Upper lobe of left lung (tissue), 6 donors: Measurements from ENCODE around the gene ATPAF1. TPM values are rescaled to one million over a fixed set of nuclear protein-coding genes. Genes with fewer than 3 reads are reported as not detected.
A peak's percentile ranks its signal among the peaks of the same experiment; 100 is the strongest.
"Not testable (repeated sequence)": the region's sequence is repeated elsewhere in the genome, so short reads cannot be mapped to it uniquely, and the experiment has no call there.

Source experiments
- ATAC-seq, 2 donors: fragments of 200-7000 bp; cut with Tn5 transposase; one replicate each; pipeline ENCODE4 v1.9.1; 2022; ENCODE audit warnings: mild to moderate bottlenecking in 2 of 2, moderate library complexity in 2 of 2; ENCODE audit not compliant: low FRiP score in 2 of 2
- DNase-seq, 2 donors: peaks; one replicate each; pipeline ENCODE4 v3.0.0-alpha.2; 2019 to 2020
- H3K27ac ChIP-seq, 4 donors: fragments of 200-600 bp; sonication (generic); one replicate each; pipeline ENCODE4 v1.5.1; 2016 to 2019
- H3K27me3 ChIP-seq, 4 donors: fragments of 200-600 bp; sonication (generic); one replicate each; pipeline ENCODE4 v1.5.1; 2017 to 2019
- H3K36me3 ChIP-seq, 4 donors: fragments of 200-600 bp; sonication (generic); one replicate each; pipeline ENCODE4 v1.5.1; 2016 to 2019
- H3K4me1 ChIP-seq, 4 donors: fragments of 200-600 bp; sonication (generic); one replicate each; pipeline ENCODE4 v1.5.1; 2018 to 2019
- H3K4me3 ChIP-seq, 4 donors: fragments of 200-600 bp; sonication (generic); one replicate each; pipeline ENCODE4 v1.5.1; 2017 to 2019; ENCODE audit warnings: mild to moderate bottlenecking in 2 of 4, moderate library complexity in 1 of 4
- H3K9me3 ChIP-seq, 4 donors: fragments of 200-600 bp; sonication (generic); one replicate each; pipeline ENCODE4 v1.5.1; 2018 to 2019
- EP300 ChIP-seq, 4 donors: sonication (generic); formaldehyde crosslinking; IDR thresholded peaks; one replicate each; pipeline ENCODE4 v1.5.1; 2017; ENCODE audit warnings: antibody characterized with exemption in 4 of 4, control low read depth in 2 of 4
- POLR2A ChIP-seq, 4 donors: fragments of 450-650 bp; IDR thresholded peaks; one replicate each; pipeline ENCODE4 v1.5.1; 2016 to 2017; ENCODE audit warnings: antibody characterized with exemption in 4 of 4, mild to moderate bottlenecking in 2 of 4
- POLR2AphosphoS5 ChIP-seq, 2 donors: sonication (generic); formaldehyde crosslinking; IDR thresholded peaks; one replicate each; pipeline ENCODE4 v1.5.1; 2017; ENCODE audit warnings: antibody characterized with exemption in 2 of 2
- WGBS, 2 donors: methylation state at CpG; one replicate each; pipeline ENCODE4 v1.1.5; 2017 to 2018; 5-methylcytosine and 5-hydroxymethylcytosine counted together
- total RNA-seq, 6 donors: library from RNA; depleted of rRNA in 4 of 6; stranded (reverse); fragments of >200 nt in 4 of 6; gene quantifications; one replicate each; pipeline versions ENCODE4 v1.1.0 to v1.2.1, GENCODE V29; 2016 to 2021
- TF ChIP-seq, protein P1 (sequence below), 6 experiments: fragments of 450-650 bp in 4 of 6; fragments of 200-600 bp in 2 of 6; sonication (generic) in 2 of 6; IDR thresholded peaks; one replicate each; pipeline ENCODE4 v1.5.1; 2016 to 2019; ENCODE audit warnings: antibody characterized with exemption in 6 of 6
- donor health status: DM: no; HTN: no; CAD: no; lungs with moderate emphysema.
- donor health status: DM: no; HTN: yes; CAD: no; lungs with severe emphysema.

Gene ATPAF1
- total RNA-seq, 6 donors from 2014 or later: 26.2 to 39.6 (median 34.3) TPM

DNA sequence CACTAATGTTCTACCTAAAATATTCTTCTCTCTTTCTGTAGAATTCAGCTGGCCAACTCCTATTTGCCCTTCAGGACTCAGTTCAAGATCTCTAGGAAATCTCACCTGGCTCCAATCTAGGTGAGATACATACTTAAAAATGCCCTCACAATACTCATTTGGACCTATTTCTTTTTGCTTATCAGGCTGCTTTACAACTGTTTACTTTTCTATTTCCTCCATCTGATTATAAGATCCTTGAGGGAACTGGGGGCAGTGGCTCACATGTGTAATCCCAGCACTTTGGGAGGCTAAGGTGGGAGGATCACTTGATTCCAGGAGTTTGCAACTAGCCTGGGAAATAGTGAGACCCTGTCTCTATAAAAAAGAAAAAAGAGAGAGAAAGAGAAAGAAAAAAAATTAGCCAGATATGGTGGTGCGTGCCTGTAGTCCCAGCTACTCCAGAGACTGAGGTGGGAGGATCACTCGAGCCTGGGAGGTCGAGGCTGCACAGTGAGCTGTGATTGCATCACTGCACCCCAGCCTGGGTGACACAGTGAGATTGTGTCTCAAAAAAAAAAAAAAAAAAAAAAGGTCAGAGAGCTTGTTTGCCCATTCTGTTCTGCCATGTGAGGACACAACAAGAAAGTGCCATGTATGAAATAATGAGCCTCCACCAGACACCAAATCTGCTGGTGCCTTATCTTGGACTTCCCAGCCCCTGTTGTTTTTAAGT lies 35.9 kb upstream of the ATPAF1 start:
- ATAC-seq: no peak
- Histone ChIP-seq H3K9me3 (no peaks in the 10 kb centered on the region), H3K4me3 (no peak overlapping the region), H3K27ac (no peak overlapping the region), H3K36me3 (peaks cover 22 to 84% (median 35%) of the 10 kb centered on the region in 4 donors), H3K27me3 (no peaks in the 10 kb centered on the region), H3K4me1 (peaks cover 0 to 11% (median 0%) of the 10 kb centered on the region in 4 donors)
- 77 to 82% methylated on average over 3 of the region's 3 CpGs for whole genome bisulfite sequencing, 2 donors
- TF ChIP-seq POLR2A (IDR thresholded peaks at IDR 0.05) (no peak), POLR2AphosphoS5 (IDR thresholded peaks at IDR 0.05) (no peak), EP300 (IDR thresholded peaks at IDR 0.05) (no peak)
- TF ChIP-seq, protein P1, sequence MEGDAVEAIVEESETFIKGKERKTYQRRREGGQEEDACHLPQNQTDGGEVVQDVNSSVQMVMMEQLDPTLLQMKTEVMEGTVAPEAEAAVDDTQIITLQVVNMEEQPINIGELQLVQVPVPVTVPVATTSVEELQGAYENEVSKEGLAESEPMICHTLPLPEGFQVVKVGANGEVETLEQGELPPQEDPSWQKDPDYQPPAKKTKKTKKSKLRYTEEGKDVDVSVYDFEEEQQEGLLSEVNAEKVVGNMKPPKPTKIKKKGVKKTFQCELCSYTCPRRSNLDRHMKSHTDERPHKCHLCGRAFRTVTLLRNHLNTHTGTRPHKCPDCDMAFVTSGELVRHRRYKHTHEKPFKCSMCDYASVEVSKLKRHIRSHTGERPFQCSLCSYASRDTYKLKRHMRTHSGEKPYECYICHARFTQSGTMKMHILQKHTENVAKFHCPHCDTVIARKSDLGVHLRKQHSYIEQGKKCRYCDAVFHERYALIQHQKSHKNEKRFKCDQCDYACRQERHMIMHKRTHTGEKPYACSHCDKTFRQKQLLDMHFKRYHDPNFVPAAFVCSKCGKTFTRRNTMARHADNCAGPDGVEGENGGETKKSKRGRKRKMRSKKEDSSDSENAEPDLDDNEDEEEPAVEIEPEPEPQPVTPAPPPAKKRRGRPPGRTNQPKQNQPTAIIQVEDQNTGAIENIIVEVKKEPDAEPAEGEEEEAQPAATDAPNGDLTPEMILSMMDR (IDR thresholded peaks at IDR 0.05): no peak
- DNase-seq: no peak

DNA sequence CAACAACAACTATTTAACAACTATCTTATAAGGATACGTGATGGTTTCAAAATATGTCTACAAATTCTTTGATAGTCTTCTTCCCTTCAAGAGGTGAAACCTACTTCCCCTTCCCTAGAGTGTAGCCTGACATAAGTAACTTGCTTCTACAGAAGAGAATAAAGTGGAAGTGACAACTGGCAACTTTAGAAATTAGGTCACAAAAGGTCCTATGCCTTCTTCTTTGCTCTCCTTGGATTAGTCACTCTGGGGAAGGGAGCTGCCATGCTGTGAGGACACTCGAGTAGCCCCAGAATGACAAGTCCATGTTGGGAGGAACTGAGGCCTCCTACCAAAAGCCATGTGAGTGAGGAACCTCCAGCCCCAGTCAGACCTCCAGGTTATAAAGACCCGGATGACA lies 31.5 kb upstream of the ATPAF1 start:
- Histone ChIP-seq H3K36me3 (peaks cover 3 to 75% (median 24%) of the 10 kb centered on the region in 4 donors), H3K27ac (no peak overlapping the region), H3K9me3 (no peaks in the 10 kb centered on the region), H3K4me1 (peaks cover 0 to 11% (median 0%) of the 10 kb centered on the region in 4 donors), H3K4me3 (no peak overlapping the region), H3K27me3 (no peaks in the 10 kb centered on the region)
- TF ChIP-seq, protein P1 (IDR thresholded peaks at IDR 0.05): no peak
- no peak for TF ChIP-seq EP300 (IDR thresholded peaks at IDR 0.05)
- TF ChIP-seq POLR2AphosphoS5 (IDR thresholded peaks at IDR 0.05): no peak
- TF ChIP-seq POLR2A (IDR thresholded peaks at IDR 0.05): no peak
- peak in 1 of 2 donors; percentile 42 for ATAC-seq
- no peak for DNase-seq
- 45 to 67% methylated on average over 3 of the region's 3 CpGs for WGBS, 2 donors

DNA sequence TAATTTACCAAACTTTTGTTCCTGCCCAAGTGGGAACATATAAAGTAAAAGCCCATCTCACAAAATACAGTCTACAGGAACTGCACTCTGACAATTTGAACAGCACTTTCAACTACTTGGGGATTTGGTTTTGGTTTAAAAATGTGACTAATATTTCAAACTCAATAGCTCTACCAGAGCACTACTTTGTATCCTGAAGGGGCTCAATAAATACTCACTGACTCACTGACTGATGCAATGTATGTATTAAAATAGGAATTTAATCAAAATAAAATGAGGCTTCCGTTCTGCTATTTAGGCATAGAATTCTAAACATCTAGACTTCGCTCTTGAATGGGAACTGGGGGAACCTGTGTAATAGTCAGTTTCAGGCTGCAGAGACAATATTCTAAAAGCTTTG lies 28.9 kb upstream of the ATPAF1 start:
- Histone ChIP-seq H3K36me3 (peaks cover 0 to 65% (median 15%) of the 10 kb centered on the region in 4 donors), H3K27ac (no peak overlapping the region), H3K4me1 (peaks cover 0 to 5% (median 0%) of the 10 kb centered on the region in 4 donors), H3K9me3 (no peaks in the 10 kb centered on the region), H3K4me3 (no peak overlapping the region), H3K27me3 (no peaks in the 10 kb centered on the region)
- no peak for ATAC-seq
- no peak for DNase-seq
- TF ChIP-seq, protein P1 (IDR thresholded peaks at IDR 0.05): no peak
- no peak for TF ChIP-seq EP300 (IDR thresholded peaks at IDR 0.05)
- TF ChIP-seq POLR2AphosphoS5 (IDR thresholded peaks at IDR 0.05): no peak
- no peak for TF ChIP-seq POLR2A (IDR thresholded peaks at IDR 0.05)
- 94 to 96% methylated on average over 2 of the region's 2 CpGs for WGBS, 2 donors

DNA sequence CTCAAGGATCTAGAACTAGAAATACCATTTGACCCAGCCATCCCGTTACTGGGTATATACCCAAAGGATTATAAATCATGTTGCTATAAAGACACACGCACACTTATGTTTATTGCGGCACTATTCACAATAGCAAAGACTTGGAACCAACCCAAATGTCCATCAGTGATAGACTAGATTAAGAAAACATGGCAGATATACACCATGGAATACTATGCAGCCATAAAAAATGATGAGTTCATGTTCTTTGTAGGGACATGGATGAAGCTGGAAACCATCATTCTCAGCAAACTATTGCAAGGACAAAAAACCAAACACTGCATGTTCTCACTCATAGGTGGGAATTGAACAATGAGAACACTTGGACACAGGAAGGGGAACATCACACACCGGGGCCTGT lies 26.5 kb upstream of the ATPAF1 start:
- ATAC-seq, DNase-seq, H3K27me3 ChIP-seq, H3K27ac ChIP-seq, H3K4me1 ChIP-seq, H3K9me3 ChIP-seq, H3K4me3 ChIP-seq: not testable (repeated sequence)
- peaks cover 10 to 74% (median 34%) of the 10 kb centered on the region in 4 donors for H3K36me3 ChIP-seq
- 100% methylated on average over 3 of the region's 4 CpGs for WGBS, 2 donors

DNA sequence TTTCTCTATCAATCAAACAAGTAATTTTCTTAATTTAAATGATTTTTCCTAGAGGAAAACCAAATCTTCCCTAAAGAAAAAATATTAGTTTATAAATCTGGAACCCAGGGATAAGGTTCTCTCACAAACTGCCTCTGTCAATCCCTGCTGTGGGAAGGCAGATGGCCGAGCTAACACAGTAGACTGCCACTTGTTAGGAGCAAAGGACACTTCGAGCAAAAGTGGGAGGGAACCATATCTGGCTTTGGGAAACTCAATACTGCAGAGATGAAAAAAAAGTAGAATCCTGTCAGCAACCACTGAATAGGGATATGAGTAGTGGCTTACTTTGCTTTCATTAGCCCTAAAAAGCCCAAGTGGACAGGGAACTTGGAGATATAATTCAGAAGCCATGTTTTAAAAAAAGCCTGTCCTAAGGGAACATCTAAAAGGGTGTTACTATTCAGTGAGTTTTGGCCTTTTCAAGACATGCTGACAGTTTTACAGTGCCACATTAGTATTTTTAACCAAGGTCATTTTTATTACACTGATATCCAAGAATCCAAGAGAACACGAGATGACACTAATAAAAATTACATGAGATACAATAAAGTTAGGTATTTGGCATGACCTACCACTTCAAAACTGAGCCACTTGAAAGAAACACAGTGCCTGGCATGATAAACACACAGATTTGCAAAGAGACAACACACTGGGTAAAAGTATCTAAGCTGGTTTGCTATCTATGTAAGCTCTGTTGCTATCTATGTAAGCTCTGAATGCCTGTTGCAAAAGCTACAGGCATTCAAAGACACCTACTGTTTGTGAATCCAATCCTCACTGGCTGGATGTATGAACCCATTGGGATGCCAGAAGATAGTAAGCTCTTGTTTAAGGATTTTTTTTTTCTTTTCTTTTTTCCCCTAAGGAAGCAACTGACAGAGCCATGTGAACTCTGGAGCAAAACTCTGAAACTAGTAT lies 24.9 kb upstream of the ATPAF1 start:
- WGBS, 2 donors: 28 to 67% methylated on average over 3 of the region's 3 CpGs
- Histone ChIP-seq H3K36me3 (peaks cover 16 to 78% (median 49%) of the 10 kb centered on the region in 4 donors), H3K4me1 (peaks cover 0 to 4% (median under 1%) of the 10 kb centered on the region in 4 donors), H3K27ac (no peak overlapping the region), H3K9me3 (no peaks in the 10 kb centered on the region), H3K27me3 (no peaks in the 10 kb centered on the region), H3K4me3 (no peak overlapping the region)
- DNase-seq (no peak), ATAC-seq (no peak)
- no peak for TF ChIP-seq EP300 (IDR thresholded peaks at IDR 0.05)
- TF ChIP-seq POLR2AphosphoS5 (IDR thresholded peaks at IDR 0.05): no peak
- TF ChIP-seq POLR2A (IDR thresholded peaks at IDR 0.05): no peak
- TF ChIP-seq, protein P1 (IDR thresholded peaks at IDR 0.05): no peak
